Tibial nerve (tissue), 4 donors: Measurements from ENCODE around the gene HK2.

ENCODE experiments used
- EP300 ChIP-seq, 2 donors: sonication (generic); formaldehyde crosslinking; IDR thresholded peaks; one replicate each; pipeline ENCODE4 v1.6.1; 2017; ENCODE audit warnings: antibody characterized with exemption in 2 of 2, mild to moderate bottlenecking in 1 of 2
- POLR2A ChIP-seq, 2 donors: fragments of 450-650 bp; IDR thresholded peaks; one replicate each; pipeline ENCODE4 v1.6.1; 2017; ENCODE audit warnings: antibody characterized with exemption in 2 of 2, mild to moderate bottlenecking in 2 of 2, moderate library complexity in 2 of 2
- TF ChIP-seq, protein P1 (sequence below), 5 experiments: fragments of 200-600 bp in 3 of 5; fragments of 450-650 bp in 2 of 5; sonication (generic) in 3 of 5; IDR thresholded peaks; one replicate each; pipeline ENCODE4 v1.5.1; 2016 to 2019; ENCODE audit warnings: antibody characterized with exemption in 5 of 5, mild to moderate bottlenecking in 3 of 5, moderate library complexity in 2 of 5

DNA sequence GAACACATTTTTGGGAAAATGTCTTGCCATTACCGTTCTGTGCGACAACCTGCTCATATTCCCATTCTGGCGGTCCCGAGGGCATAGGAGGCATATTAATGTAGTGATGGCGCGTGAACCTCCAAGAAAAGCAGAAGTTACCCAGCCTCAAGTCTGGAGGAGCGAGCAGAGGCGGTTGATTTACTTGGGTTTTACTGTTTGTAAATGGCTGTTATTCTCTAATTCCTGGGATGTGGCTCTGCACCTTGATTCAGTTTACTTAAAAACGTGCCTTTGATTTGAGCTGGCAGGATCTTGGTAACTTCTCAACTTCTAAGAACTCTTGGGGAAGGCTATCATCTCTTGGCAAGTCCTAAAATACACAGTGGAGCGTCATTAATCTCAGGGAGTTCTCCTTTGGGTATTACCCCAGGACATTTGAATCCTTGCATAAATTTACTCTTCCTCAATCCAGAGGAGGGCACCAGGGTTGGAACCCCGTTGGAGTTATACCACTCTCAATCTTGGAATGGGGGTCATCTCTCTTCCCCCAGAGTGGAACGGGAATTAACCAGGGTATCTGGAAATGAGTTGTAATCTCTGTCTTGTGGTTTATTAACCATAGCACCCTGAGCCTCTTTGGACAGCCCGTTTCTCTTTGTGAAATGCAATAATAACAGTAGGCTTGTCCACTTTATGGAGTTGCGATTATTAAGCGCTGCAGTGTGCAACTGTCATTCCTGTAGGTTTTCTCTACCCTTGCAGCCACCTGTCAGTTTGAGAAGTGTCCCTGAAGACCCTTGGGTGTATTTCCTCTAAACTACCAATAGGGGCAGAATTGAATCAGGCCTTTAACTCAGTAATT lies 2.1 kb downstream of the HK2 start:
- TF ChIP-seq POLR2A (IDR thresholded peaks at IDR 0.05) (no peak), EP300 (IDR thresholded peaks at IDR 0.05) (no peak)
- TF ChIP-seq, protein P1, sequence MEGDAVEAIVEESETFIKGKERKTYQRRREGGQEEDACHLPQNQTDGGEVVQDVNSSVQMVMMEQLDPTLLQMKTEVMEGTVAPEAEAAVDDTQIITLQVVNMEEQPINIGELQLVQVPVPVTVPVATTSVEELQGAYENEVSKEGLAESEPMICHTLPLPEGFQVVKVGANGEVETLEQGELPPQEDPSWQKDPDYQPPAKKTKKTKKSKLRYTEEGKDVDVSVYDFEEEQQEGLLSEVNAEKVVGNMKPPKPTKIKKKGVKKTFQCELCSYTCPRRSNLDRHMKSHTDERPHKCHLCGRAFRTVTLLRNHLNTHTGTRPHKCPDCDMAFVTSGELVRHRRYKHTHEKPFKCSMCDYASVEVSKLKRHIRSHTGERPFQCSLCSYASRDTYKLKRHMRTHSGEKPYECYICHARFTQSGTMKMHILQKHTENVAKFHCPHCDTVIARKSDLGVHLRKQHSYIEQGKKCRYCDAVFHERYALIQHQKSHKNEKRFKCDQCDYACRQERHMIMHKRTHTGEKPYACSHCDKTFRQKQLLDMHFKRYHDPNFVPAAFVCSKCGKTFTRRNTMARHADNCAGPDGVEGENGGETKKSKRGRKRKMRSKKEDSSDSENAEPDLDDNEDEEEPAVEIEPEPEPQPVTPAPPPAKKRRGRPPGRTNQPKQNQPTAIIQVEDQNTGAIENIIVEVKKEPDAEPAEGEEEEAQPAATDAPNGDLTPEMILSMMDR (IDR thresholded peaks at IDR 0.05) = peak; percentile 26 to 70 (median 52)
